Measurements from ENCODE around the gene CATSPER2.
"Not testable (repeated sequence)": the region's sequence is repeated elsewhere in the genome, so short reads cannot be mapped to it uniquely, and the experiment has no call there.

CATSPER2 gene

DNA sequence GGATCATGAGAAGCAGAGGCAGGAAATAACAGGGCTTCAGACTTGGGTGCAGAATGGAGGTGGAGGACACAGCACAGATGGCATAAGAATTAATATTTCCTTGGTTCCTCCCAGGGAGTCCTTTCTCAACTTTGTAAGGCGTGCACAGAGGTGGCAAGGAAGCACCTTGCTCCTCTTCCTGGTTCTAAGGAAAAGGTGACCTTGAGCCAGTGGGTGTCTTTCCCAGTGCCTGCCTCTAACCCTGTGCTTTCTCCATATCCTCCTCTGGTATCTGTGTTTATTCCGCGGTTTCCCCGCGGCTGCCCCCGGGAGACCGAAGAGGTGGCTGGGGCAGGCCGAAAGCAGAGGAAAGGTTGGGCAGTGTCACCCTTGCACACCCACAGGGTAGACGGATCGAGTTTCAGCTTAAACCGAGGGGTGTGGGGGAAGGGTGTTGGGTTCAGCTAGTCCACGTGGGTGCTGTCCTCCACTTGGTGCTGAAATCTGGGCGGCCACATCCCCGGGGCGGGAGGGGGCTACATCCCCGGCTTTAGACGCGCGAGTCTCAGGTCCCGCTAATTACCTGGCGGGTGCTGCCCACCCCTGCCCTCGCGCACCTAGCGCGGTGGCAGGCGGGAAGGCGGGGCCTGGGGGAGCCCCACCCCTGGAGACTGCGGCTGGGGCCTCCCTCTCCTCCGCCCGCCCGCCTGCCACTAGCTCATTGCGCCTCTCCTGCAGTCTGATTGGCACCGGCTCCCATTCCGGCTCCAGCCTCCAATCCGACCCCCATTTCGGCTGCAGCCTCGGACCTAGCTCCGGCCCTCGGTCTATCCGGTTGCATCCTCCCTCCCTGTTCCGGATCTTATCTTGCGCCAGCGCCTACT lies 55.1 kb downstream of the CATSPER2 start, which contains the start of gene CKMT1B:
CKMT1B (plus strand) TSS at position 700 of the 863 bp plus-strand sequence. CDS start 192 bp downstream, outside the sequence.
- not testable (repeated sequence) for DNase-seq (ENCODE audit: low spot score)

DNA sequence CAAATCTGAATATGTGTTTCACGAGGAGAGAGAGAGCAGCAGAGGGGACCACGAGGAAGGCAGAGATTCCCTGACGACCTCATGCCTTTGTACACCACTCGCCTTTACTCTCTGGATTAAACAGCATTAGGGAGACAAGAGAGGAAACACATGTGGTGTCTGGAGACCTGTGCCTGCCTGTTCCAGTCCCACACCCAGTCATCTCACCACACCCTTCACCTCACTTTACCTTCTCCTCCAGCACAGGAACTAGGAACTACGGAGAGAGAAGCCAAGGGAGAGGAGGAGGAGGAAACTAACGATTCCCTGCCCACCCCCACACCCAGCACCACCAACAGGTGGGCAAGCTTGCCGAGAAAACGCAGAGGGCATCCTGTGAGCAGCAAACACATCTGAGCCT lies 55.8 kb downstream of the CATSPER2 start:
- DNase-seq (ENCODE audit: low spot score), result not testable (repeated sequence)

DNA sequence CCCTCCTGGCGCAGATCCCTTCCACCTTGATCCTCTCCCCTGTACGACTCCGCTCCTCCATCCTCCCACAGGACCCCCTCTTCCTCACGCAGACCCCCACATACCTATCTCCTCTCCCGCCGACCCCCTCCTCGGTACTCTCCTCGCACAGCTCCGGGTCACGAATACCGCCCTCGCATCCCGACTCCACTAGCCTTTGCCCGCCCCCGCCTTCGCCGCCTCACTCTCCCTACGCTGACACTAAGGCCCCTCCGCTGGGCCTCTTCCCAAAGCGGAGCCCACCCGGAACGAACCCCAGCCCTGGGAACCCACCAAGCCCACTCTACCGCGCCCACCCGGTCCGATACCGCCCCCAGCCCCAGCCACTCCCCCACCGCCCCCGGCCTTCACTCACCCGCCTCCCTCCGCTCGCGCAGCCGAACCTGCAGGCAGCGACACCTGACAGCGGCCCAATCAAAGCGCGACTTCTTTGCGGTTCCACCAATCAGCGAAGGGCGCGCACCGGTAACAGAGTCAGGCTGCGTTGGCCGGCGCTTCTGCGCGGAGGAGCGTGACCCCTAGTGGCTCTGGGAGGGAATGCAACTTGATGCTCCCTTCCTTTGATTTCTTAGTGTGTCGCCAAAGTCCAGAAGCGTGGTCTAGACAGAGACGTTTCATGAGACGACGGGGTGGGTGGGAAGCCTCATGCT lies 58.7 kb downstream of the CATSPER2 start, which contains the start of gene PPIP5K1:
PPIP5K1 (minus strand) TSS at position 431 of the 689 bp plus-strand sequence. CDS start 5,704 bp downstream, outside the sequence.
- not testable (repeated sequence) for DNase-seq (ENCODE audit: low spot score)
